ENCODE data around the gene RGS3.
A peak's percentile ranks its signal among the peaks of the same experiment; 100 is the strongest.

The RGS3 gene

DNA sequence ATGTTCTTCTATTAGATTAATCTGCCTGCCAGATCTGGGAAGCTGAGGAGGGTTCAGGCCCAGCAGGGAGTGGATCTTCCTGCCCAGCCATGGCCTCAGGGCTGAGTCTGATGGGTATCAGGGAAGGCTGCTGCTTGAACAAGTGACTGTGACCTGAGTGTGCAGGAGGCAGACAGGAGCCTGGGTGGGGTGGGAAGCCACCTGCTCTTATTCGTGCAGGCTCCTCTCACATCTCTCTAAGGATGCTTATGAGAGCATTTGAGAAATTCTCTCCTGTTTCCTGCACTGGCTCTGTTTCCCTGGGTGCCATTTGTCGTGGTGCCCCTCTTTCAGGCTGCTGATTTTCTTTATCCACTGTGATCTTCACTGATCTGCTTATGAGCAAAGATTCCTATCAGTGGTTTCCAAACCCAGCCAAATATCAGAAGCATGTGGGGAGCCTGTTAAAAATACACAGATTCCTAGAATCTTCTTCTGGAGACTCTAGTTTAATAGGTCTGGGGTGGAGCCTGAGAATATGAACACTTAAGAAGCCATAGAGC, 2.1 kb downstream of the RGS3 start:
- DNase-seq (ENCODE audit: low read depth in 2 of 2) = no peak

DNA sequence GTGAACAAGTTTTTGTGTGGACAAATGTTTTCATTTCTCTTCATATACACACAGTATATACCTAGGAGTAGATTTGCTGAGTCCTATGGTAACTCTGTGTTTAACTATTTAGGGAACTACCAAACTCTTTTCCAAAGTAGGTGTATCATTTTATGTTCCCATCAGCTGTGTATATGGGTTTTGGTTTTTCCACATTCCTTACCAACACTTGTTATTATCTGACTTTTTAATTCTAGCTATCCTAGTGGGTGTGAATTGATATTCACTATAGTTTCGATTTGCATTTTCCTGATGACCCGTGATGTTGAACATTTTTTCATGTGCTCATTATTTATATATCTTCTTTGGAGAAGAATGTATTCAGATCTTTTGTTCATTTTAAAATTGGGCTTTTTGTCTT, 3.7 kb downstream of the RGS3 start:
- DNase-seq (ENCODE audit: low read depth in 2 of 2) = no peak

DNA sequence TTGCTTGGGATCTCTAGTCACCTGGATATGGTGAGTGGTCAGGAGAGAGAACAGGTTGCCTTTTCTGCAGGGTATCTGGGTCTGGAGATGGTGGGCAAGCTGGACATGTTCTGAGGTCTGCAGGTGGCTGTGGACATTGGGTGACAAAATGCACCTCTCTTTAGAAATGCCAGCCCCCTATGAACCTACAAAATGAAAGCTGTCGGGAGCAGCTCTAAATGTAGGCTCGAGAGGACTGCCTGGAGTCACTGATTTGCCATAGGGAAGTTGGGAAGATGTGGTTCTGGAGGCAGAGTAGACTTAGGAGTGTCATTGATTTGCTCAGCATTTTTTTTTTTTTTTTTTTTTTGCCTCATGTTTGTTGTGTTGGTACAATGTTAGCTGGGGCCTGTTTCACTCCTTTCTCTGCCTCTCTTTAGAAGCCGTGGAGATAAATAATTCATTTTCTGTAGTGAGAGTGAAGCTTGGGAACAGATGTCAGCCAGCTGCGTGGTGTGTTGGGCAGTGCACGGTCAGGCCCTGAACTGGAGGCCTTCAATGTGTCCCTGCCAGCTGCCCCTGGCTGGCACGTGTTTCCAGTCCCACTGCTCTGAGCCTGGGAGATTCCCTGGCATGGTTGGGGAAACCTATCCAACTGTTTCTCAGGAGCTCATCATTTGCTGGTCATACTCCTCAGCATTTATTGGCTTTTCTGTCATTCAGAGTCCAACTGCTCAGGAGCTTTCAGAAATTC, 5.4 kb downstream of the RGS3 start:
- DNase-seq (ENCODE audit: low read depth in 2 of 2) = no peak

DNA sequence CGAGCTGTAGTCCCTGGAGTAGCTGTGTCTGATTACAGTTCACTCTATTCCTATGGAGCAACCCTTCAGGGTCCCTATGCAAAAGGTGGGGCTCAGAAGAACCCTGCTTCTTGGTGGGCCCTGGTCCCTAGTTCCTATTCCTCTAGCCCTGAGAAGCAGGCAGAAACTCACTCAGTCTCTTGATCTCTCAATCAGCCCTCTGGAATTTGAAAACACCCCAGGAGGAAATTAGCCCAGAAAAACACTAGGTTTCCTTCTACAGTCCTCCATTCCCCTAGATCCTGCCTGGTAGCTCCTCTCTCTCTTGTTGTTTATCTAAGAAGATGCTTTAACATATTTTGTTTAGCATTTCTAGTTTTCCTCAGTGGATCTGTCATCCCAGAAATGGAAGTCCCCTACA, 7.6 kb downstream of the RGS3 start:
- no peak for DNase-seq (ENCODE audit: low read depth in 2 of 2)

DNA sequence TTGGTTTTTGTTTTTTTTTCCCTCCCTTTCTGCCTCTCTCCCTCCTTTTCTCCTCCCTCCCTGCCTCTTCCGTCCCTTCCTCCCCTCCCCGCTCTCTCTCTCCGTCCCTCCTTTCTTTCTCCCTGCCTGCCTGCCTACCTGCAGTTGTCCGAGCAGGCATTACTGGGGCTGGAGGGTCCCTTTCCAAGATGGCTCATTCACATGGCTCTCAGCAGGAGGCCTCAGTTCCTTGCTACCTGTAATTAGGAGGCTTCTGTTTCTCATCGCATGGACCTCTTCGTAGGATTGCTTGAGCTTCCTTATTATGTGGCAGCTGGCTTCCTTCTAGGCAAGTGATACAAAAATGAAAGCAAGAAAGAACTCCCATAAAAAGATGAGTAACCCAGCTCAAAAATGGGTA, 8.0 kb downstream of the RGS3 start:
- DNase-seq (ENCODE audit: low read depth in 2 of 2) = no peak

DNA sequence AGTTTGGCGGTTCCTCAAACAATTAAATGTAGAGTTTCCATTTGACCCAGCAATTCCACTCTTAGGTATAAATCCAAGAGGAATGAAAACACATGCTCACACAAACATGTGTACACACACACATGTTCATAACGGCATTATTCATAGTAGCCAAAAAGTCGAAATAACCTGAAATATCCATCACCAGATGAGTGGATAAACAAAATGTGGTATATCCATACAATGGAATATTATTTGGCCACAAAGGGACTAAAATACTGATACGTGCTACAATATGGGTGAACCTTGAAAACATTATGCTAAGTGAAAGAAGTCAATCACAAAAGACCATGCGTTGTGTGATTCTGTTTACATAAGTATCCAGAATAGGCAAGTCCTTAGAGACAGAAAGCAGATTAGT, 8.7 kb downstream of the RGS3 start:
- DNase-seq (ENCODE audit: low read depth in 2 of 2) = no peak

DNA sequence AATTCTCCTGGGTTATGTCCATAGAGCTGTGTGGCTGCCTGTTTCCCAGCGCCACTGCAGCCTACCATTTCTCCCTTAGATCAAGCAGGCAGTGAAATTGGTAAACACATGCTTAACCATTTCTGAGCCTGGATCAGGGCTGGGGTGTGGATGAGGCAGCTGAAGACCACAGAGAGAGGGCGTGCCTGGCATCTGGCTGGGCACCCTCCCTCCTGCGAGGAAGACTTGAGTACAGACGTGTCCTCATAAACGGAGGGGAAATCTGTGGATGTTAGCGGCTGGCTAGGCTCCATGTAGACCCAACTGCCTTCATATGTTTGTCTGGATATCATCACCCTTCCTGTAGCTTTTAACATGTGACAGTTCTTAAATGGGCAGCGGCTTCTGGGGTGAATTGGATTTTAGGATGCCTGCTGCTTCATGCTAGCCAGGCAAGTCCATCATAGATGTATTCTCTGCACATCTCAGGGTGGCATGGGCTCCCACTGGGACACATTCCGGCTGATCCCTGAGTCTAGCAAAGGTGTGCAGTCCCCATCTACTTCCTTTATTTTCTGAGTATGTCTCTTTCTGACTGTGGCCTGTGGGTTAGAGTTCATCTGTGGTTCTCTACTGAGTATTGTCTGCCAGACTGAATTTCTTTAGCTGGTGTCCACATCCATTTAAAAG, 11.0 kb downstream of the RGS3 start:
- no peak for DNase-seq (ENCODE audit: low read depth in 2 of 2)

DNA sequence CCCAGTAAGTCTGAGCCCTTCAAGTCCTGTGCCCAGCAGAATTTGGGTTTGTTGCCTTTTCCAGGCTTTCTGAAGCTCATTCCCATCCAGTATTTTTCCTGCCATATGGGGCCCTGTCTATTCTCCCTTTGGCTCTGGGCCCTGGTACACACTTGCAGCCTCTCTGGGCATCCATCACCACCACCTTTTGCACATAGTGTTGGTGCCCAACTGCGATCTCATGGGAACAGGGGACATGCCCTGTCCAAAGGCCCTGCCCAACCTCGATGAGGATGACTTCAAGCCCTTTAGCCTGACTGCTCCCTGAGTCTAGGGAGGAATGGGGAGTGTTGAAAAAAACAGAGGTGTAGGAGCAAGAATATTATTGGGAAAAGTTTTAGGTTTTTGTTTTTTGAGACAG, 11.5 kb downstream of the RGS3 start:
- no peak for DNase-seq (ENCODE audit: low read depth in 2 of 2)

DNA sequence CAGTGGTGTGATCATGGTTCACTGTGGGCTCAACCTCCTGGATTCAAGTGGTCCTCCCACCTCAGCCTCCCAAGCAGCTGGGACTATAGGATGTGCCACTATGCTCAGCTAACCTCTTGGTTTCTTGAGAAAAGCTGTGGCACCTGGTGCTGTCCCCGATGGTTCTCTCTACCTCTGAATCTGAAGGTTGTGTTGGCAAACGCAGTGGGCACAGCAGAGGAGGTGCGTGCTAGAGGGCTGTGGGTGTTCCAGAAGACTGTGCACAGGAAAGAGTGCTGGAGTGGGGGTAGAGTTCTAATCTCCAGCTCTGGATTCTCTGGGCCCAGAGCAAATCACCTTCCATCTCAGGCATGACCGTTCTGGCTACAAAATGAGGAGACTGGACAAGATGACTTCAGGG, 12.5 kb downstream of the RGS3 start:
- DNase-seq (ENCODE audit: low read depth in 2 of 2) = no peak

DNA sequence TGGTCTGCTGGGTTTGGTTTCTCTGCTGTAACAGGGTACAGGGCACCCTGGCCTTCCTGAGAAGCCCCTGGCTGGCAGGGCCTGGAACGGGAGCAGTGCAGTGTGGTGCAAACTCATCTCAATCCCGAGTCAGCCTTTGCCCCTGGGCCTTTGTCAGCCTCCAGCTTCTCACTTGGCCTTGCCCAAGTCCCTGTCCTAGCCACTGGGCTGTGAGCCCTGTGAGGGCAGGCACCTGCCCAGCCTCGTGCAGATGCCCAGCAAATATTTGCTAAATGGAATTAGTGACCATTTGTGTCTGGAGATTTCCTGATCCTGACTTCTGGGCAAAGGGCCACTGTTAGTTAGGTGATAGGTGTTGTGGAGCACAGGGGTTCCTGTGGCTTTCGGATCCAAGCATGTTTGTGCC, 13.0 kb downstream of the RGS3 start:
- no peak for DNase-seq (ENCODE audit: low read depth in 2 of 2)

DNA sequence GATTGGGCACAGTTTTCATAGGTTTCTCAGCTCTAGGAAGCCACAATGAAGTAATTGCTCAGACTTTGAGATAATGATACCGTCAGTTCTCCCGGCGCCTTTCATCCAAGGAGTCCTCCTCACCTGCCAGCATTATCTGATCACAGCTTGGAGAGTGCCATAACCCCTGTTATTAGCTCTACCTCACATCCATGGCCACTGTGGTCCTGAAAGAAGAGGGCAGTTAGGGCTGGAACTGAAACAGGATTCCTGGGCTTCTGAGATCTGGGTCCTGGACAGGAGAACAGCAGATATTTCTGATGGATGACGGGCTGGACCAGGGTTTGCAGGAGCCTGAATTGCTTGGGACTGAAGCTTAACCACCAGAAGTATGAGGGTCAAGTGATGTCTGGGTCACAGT, 13.5 kb downstream of the RGS3 start:
- no peak for DNase-seq (ENCODE audit: low read depth in 2 of 2)

DNA sequence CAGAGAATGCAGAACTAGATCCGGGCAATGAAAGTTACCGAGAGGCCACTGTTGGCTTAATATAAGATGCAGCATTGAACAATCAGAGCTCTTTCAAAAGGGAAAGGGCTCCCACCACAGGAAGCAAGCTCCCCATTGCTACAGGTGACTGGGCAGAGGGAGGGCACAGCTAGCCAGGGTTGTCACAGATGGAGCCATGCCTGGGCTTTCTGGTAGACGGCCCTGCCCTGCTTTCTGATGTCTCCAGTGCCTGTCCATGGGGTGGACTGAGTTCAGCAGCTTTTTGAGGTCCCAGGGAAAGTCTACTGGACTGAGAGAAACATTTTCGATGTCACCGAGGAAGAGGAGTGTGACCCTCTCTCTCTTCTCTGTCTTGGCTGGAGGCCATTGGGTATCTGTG, 14.1 kb downstream of the RGS3 start:
- DNase-seq (ENCODE audit: low read depth in 2 of 2) = no peak

DNA sequence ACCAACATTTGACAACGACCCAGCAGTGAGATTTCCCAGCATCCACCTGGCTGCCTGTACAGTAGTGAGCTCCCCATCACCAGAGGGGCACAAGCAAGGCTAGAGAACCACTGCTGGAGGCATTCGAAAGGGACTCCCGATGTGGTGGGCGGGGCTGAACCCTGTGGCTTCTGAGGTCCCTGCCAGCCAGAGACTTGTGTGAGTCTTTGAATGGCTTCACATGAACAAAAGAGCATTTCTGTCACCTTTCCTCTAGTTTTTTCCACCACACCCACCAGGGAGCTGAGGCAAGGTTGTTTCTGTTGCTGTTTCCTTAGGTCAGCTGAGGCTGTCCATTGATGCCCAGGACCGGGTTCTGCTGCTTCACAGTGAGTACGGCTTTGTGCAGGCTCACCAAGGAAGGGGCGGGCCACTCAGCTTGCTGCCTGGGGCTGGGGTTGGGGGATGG, 15.7 kb downstream of the RGS3 start:
- DNase-seq (ENCODE audit: low read depth in 2 of 2) = peak; percentile 3 to 17

DNA sequence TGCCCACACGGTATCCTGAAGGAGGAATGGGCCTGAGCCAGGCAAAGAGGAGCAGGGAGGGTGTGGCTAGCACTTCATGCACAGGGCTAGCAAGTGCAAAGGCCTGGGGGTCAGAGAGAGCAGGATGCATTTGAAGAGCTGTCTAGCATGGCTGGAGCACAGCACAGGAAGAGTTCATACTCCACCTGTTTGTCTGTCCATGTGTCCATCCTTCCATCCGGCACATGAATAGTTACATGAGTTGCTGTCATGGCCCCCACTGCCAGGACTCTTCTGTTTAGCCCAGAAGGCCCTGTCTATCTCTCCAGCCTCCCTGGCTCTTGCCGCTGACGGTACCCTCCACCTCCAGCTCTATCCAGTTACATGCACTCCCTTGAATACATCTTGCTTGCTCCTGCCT, 17.1 kb downstream of the RGS3 start:
- DNase-seq (ENCODE audit: low read depth in 2 of 2) = no peak

DNA sequence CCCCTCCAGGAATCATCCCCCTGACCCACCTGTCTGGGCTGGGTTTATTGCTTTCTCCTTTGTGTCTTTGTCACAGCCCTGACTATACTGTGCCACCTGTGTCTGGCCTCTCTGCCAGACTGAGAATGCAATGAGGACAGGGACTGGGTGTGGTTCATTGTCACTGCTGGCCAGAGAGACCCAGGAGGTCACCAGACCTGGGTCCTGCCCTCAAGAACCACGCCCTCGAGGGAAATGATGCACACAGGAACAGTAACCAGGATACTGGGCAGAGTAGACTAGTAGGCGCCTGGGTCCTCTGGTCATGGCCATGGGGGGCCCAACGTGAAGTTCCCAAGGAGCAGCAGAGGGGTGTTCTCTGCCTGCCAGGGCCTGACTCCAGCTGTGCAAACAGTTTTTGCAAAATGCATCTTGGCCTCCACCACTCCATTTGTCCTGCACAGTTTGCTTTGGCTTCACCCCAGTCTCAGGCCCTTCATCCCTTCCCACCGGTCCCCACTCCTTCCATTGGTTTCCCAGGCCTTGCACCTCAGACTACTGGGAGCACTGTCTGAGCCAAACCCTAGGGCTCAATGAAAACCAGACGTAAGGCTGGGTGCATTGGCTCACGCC, 17.8 kb downstream of the RGS3 start:
- DNase-seq (ENCODE audit: low read depth in 2 of 2) = no peak

DNA sequence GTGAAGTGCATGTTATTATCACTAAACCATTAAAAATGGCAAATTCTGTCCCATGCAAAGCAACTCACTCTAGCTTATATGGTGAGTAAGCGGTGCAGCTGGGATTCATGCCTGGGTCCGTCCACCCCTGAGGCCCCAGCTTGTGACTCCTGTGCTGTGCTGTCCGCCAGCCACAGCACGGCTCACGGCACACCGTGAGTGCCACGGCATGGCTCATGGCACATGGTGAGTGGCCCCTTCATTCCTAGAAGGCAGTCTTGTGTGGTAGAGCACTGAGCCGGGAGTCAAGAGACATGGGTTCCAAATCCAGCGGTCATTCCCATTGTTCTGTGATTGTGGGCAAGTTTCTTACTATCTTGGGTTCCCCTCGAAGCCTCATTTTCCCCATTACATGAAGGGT, 18.8 kb downstream of the RGS3 start:
- DNase-seq (ENCODE audit: low read depth in 2 of 2) = no peak

DNA sequence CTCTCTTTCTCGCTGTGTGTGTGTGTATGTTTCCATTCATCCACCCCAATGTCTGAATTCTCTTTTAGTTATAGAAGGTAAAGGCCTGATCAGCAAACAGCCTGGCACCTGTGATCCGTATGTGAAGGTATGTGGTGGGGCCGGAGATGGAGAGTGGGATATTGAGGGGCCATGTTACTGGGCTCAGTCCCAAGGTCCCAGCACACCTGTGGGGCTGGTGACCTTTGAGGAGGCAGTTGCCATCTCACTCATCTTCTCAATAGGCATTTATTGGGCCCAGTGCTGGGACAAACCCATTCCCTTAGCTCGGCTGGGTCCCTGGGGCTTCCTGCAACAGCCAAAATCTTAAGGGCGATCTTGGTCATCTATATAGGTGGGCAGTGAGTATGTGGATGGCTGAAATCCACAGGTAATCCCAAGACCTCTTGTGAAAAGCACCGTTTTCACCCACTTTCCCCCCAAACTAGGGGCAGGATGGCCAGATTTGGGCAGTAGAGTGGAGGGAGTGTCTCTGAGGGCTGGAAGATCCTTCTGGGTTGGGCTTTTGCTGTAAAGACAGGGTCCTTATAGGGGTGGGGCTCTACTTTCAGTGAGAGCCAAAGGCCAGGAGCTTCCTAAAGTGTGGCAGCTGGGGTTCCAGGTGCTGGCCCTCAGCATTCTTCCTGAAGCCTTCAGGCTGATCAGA, 19.6 kb downstream of the RGS3 start:
- no peak for DNase-seq (ENCODE audit: low read depth in 2 of 2)

DNA sequence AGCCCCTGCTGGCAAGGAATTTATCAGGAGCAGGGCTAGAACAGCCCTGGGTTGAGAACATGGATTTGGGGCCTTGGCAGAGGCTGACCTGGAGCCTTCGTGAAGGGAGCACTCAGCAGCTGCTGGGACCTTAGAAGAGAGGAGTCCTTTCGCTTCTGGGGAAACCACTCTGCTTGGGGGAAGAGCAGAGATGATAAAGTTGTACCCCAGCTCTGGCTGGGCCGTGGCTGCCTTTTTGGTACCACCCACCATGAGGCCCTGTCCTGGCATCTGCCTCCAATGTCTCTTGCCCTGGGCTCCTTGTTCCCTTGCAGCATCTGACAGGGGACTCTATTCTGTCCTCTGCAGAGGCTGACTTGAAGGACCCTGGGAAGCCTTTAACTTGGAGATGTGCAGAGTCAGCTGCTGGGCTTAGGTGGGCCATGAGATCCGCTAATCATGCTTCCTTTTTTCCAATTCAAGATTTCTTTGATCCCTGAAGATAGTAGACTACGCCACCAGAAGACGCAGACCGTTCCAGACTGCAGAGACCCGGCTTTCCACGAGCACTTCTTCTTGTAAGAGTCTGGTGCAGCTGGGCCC, 20.2 kb downstream of the RGS3 start:
- DNase-seq (ENCODE audit: low read depth in 2 of 2) = no peak

DNA sequence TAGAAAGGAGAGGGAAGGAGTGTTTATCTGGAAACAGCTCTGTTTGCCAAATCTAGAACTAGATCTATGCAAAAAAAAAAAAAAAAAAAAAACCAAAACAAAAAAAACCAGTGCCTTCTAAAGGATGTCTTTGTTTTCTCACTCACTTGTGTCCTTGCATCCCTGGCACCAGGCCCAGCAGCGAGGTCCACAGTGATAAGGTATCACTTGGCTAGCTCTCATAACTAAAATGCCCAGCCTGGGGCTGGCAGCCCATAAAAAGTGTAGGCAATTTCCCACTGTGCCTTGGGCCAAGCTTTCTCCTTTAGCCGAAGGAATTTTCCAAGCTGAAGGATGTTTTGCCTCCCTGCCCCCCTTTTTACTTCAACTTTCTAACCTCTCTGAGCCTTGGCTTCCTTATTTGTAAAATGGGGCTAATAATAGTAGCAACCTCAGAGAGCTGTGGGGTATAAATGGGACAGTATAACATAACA, 20.8 kb downstream of the RGS3 start:
- no peak for DNase-seq (ENCODE audit: low read depth in 2 of 2)

DNA sequence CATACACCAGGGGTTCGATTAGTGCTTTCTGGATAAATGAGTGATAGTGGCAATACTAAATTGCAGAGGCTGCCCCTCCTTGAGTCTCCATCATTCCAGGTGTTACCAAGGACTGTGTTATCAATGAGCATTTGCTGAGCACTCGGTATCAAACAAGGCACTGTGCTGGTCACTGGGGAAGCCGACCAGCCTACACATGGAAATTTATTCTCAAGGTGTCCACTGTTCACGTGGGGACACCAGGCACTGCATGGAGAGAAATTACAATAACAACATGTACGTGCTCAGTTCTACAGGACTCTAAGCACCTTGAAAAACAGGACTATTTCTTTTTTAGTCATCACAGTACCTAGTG, 22.2 kb downstream of the RGS3 start:
- no peak for DNase-seq (ENCODE audit: low read depth in 2 of 2)

DNA sequence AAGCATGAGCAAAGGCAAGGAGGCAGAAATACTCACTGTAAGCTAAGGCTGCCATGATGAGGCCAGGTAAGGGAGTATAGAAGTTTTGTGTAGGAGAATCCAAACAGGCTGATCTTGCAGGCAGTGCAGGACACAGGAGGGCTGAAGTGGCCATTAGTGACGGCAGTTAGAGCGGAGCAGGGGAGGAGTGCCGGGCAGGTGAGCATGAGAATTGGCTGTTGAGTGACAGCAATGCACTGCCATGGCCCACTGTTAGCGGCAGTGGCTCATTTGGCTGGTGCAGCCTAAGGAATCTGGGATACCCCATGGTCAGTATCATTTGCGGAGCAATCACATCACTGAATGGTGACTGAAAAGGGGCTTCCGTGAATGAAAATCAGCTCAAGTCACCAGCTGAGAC, 22.8 kb downstream of the RGS3 start:
- no peak for DNase-seq (ENCODE audit: low read depth in 2 of 2)

DNA sequence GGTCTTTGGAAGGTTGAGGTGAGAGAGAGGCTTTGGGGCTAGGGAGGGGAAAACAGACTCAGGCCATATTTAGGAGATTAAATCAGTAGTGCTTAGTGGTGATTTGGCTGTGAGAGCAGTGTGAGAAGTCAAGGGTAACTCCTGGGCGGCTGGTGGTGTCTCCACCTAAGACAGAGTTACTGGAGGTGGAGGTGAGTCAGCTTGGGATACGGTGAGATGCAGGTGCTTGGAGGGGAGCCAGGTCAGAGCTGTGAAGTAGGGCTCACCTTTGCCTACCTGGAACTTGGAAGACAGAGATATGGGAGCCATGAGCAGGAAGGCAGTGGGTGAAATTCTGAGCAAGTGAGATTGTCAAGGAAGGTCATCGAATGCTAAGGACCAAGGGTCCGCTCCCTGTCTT, 24.5 kb downstream of the RGS3 start:
- DNase-seq (ENCODE audit: low read depth in 2 of 2) = no peak

Data from stimulated activated CD8-positive, alpha-beta memory T cell treated with anti-CD3 and anti-CD28 coated beads, Interleukin-7, amount 100 ng/mL, for 4 hours (primary cell).